ENCODE results near the gene ZBTB20. TPM values are rescaled to one million over a fixed set of nuclear protein-coding genes. Genes with fewer than 3 reads are reported as not detected.

ZBTB20 gene
- total and polyA plus RNA-seq, 5 experiments from 2014 or later: 16.5 to 50.8 (median 22.0) TPM

DNA sequence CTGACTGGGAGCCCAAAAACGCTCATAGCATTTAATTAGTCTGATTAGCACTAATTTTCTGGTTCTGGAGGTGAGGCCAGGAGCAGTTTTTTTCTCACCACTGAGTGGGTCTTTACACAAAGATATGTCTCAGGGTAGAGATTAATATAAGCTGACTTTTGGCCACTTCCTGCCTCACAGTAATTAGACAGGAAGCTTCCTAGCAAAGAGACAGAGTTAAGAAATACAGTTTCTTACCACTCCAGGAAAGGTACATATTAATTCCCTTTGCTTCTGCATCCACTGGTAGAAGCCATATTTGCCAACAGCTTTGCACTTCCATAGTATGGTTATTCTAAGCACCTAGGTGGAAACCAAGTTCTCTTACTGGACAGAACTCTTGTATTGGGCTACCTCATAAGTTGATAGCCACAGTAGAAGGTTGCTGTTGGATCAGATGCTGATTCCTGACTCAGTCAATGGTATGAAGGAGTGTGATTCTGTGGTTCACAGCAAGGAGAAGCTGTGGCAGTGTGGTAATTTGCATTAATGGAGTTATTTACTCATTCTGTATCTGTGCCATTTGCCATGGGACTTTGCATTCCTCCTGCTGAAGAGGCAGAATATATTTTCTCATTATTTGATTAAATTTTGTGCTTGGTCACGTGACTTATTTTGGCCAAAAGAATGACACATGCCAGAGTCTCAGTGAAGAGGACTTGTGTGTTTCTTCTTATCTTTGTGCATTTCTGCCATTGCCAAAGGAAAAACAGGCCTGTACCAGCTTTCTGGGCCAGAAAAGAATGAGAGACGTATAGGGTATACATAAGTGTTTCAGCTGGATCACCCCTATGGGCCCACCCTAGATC, 17.5 kb upstream of the ZBTB20 start:
- Mint-ChIP-seq H3K4me3 (peak overlapping the region in 8 of 10 donors; percentile 3 to 78 (median 38)), H3K27me3 (no peaks in the 10 kb centered on the region), H3K36me3 (no peaks in the 10 kb centered on the region), H3K27ac (peak overlapping the region; percentile 65 to 97 (median 89)), H3K9me3 (no peaks in the 10 kb centered on the region), H3K4me1 (peaks cover 19 to 30% (median 29%) of the 10 kb centered on the region in 4 donors)
- DNase-seq: no peak
- no peak for ATAC-seq
- POLR2A ChIA-PET: interaction anchor here (0.8 to 4.8 kb wide), 4 partner anchors 15 to 65 kb away, joined by 3 to 55 read pairs (median 6); partner anchors contain the start of gene ZBTB20

GRCh38 chr3:115162759-115163158, 15.7 kb upstream of the ZBTB20 start:
- POLR2A ChIA-PET: interaction anchor here (4.8 kb wide), 1 partner anchor 16 kb away, joined by 55 read pairs; the partner anchor contains the start of gene ZBTB20
- peaks cover 0 to 4% (median 0%) of the 10 kb centered on the region in 3 donors for H3K36me3 Mint-ChIP-seq
- DNase-seq (no peak), ATAC-seq (no peak)
- no peaks in the 10 kb centered on the region for H3K9me3 Mint-ChIP-seq
- no peaks in the 10 kb centered on the region for H3K27me3 Mint-ChIP-seq
- no peak overlapping the region for H3K4me3 Mint-ChIP-seq
- H3K4me1 Mint-ChIP-seq: peaks cover 19 to 30% (median 29%) of the 10 kb centered on the region in 4 donors
- H3K27ac Mint-ChIP-seq: peak overlapping the region in 3 of 10 donors; percentile 37 to 89 (median 60)

GRCh38 chr3:115161866-115162265, 14.8 kb upstream of the ZBTB20 start:
- H3K27ac Mint-ChIP-seq: no peak overlapping the region
- no peak for ATAC-seq
- POLR2A ChIA-PET: no interaction called here

GRCh38 chr3:115161168-115161834, 14.2 kb upstream of the ZBTB20 start:
- DNase-seq (no peak), ATAC-seq (no peak)
- POLR2A ChIA-PET: no interaction called here
- peaks cover 19 to 30% (median 29%) of the 10 kb centered on the region in 4 donors for H3K4me1 Mint-ChIP-seq
- peaks cover 0 to 6% (median 0%) of the 10 kb centered on the region in 3 donors for H3K36me3 Mint-ChIP-seq
- peak overlapping the region in 1 of 10 donors; percentile 4 for H3K27ac Mint-ChIP-seq
- no peaks in the 10 kb centered on the region for H3K9me3 Mint-ChIP-seq
- H3K27me3 Mint-ChIP-seq: peaks cover 0 to 1% (median 0%) of the 10 kb centered on the region in 5 donors
- H3K4me3 Mint-ChIP-seq: no peak overlapping the region

More at GRCh38 chr3:115161866-115162265, 14.8 kb upstream of the ZBTB20 start:
- peaks cover 0 to 1% (median 0%) of the 10 kb centered on the region in 5 donors for H3K27me3 Mint-ChIP-seq
- H3K4me1 Mint-ChIP-seq: peaks cover 19 to 30% (median 29%) of the 10 kb centered on the region in 4 donors
- no peak overlapping the region for H3K4me3 Mint-ChIP-seq
- no peaks in the 10 kb centered on the region for H3K9me3 Mint-ChIP-seq
- no peak for DNase-seq
- H3K36me3 Mint-ChIP-seq: peaks cover 0 to 6% (median 0%) of the 10 kb centered on the region in 3 donors

DNA sequence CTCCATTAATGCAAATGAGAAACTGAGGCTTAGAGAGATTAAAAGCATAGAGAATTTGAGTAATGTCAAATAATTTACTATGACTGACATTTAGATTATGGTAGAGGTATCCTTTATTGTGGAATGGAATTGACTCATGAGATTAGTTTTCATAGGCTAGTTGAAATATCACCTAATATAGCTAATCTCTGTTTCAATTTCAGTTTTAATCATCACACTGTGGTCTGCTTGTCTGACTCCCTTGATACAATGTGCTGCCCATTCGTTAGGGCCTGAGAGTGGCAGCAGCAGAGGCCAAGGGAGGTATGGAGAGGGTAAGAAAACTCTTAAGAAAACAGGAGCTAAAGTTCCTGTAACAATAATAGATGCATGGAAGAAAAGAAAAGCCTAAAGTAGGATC, 13.2 kb upstream of the ZBTB20 start:
- H3K9me3 Mint-ChIP-seq: no peaks in the 10 kb centered on the region
- H3K27ac Mint-ChIP-seq: no peak overlapping the region
- POLR2A ChIA-PET: interaction anchor here (0.7 kb wide), 1 partner anchor 14 kb away, joined by 3 read pairs; the partner anchor contains the start of gene ZBTB20
- peaks cover 14 to 24% (median 22%) of the 10 kb centered on the region in 4 donors for H3K4me1 Mint-ChIP-seq
- peaks cover 0 to 1% (median 0%) of the 10 kb centered on the region in 5 donors for H3K27me3 Mint-ChIP-seq
- ATAC-seq (no peak), DNase-seq (no peak)
- H3K4me3 Mint-ChIP-seq: no peak overlapping the region
- peaks cover 0 to 6% (median 0%) of the 10 kb centered on the region in 3 donors for H3K36me3 Mint-ChIP-seq

DNA sequence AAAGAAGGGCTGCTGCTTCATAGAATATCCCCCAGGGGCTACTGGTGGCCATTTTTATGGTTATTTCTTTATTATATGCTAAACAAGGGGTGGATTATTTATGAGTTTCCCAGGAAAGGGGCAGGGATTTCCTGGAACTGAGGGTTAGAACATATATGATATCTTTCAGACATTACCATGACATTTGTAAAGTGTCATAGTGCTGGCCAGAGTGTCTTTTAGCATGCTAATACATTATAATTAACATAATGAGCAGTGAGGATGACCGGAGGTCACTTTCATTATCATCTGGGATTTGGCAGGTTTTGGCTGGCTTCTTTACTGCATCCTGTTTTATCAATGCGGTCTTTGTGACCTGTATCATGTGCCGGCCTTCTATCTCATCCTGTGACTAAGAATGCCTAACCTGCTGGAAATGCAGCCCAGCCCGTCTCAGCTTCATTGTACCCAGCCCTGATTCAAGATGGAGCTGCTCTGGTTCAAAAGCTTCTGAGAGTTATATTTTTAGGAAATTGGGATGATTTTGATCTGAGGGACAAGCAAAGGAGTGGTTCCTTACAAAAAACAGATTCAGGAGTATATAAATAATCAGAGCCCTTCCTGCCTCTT, 9.1 kb upstream of the ZBTB20 start:
- Mint-ChIP-seq H3K4me3 (no peak overlapping the region), H3K36me3 (peaks cover 0 to 6% (median 0%) of the 10 kb centered on the region in 3 donors), H3K4me1 (peaks cover 0 to 2% (median 0%) of the 10 kb centered on the region in 4 donors), H3K27me3 (peaks cover 0 to 1% (median 0%) of the 10 kb centered on the region in 5 donors), H3K27ac (no peak overlapping the region), H3K9me3 (no peaks in the 10 kb centered on the region)
- ATAC-seq (no peak), DNase-seq (no peak)
- POLR2A ChIA-PET: no interaction called here

- POLR2A ChIA-PET: no interaction called here
- DNase-seq: no peak
- Mint-ChIP-seq H3K36me3 (peaks cover 0 to 11% (median 5%) of the 10 kb centered on the region in 3 donors), H3K9me3 (peaks cover 0 to 12% (median 3%) of the 10 kb centered on the region in 9 donors), H3K27me3 (peaks cover 0 to 1% (median 0%) of the 10 kb centered on the region in 5 donors), H3K27ac (peak overlapping the region in 1 of 10 donors; percentile 19), H3K4me1 (peaks cover 0 to 3% (median 2%) of the 10 kb centered on the region in 4 donors), H3K4me3 (no peak overlapping the region)
- no peak for ATAC-seq
These were observed 7.5 kb upstream of the ZBTB20 start for GRCh38 chr3:115154611-115155010.

GRCh38 chr3:115151921-115152320, 4.8 kb upstream of the ZBTB20 start:
- Mint-ChIP-seq H3K36me3 (peaks cover 3 to 5% (median 4%) of the 10 kb centered on the region in 3 donors), H3K9me3 (peaks cover 0 to 14% (median 3%) of the 10 kb centered on the region in 9 donors), H3K27ac (no peak overlapping the region), H3K27me3 (peaks cover 0 to under 1% (median 0%) of the 10 kb centered on the region in 5 donors), H3K4me1 (peaks cover 2 to 14% (median 10%) of the 10 kb centered on the region in 4 donors), H3K4me3 (no peak overlapping the region)
- POLR2A ChIA-PET: no interaction called here
- DNase-seq (no peak), ATAC-seq (no peak)

DNA sequence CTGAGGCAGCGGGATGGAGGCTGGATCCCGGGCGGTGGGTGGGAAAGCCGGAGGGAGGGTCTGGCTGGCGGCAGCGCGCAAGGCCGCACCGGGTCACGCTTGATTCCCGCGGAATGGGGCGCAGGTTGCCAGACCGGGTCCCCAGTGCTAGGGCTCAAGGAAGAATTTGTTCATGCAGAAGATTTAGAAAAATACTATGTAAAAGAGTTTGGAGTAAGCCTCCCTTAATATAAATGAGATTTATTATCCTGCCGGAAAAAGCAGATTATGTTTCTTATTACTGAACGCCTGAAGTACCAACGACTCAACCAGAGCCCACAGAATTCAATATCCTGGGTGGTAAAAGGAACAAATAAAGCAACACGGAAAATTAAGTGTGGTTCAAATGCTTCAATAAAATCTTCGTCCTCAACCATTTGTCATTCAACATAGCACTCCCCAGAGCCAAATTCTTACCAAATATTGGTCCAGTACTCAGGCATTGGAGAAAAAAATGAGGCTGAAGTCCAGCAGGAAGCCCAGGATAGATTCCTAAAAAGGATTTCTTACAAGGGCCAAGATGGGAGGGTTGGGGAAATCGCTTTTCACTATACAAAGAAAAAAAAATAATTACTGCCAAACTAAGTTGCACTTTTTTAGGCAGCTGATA, 1.2 kb upstream of the ZBTB20 start:
- Mint-ChIP-seq H3K4me3 (peak overlapping the region; percentile 86 to 100 (median 98)), H3K9me3 (peaks cover 0 to 14% (median 3%) of the 10 kb centered on the region in 9 donors), H3K27ac (peak overlapping the region; percentile 99 to 100 (median 100)), H3K27me3 (no peaks in the 10 kb centered on the region), H3K4me1 (peaks cover 8 to 31% (median 28%) of the 10 kb centered on the region in 4 donors), H3K36me3 (peaks cover 4 to 10% (median 5%) of the 10 kb centered on the region in 3 donors)
- POLR2A ChIA-PET: interaction anchor here (1.9 to 4.2 kb wide), 4 partner anchors 17 to 636 kb away, joined by 7 to 61 read pairs (median 38); no protein-coding TSS in a partner anchor
- no peak for DNase-seq
- ATAC-seq: no peak

DNA sequence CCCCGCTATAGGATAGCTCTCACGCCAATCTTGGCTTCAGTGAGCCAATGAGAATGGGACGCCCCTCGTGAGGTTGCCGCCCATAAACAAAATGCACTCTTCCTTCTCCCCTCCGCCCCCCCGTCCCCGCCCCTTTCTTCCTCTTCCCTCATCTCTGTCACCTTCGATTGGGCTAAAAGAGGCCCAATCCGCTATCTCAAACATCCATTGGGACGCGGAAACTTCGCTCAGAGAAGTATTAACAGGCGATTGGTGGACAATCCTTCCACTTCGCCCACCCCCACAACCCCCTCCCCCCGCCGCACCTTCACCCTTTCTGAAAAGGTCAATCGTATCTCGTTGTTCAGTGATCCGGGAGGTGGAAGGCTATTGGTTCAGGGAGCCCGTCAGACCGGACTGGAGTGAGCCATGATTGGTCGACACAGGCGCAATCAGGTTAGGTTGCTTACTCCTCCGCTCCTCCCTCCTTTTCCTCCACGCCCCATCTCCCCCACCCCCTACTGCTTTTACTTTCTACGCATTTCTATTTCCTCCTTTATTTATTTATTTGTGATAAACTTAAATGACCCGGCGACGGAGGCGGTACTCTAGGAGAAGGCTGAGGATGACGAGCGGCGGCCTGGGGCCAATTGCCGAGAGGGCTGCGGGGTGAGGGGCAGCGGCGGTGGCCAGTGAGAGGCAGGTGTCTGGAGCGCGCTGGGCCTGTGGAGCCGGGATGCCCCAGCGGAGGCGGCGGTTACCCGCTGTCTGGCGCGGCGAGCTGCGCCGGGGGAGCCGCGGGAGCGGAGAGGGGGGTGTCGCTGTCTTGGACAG, 447 bp upstream of the ZBTB20 start:
- H3K27me3 Mint-ChIP-seq: no peaks in the 10 kb centered on the region
- POLR2A ChIA-PET: interaction anchor here (0.5 to 4.2 kb wide), 11 partner anchors 12 to 1452 kb away, joined by 3 to 61 read pairs (median 3); partner anchors contain the start of genes CCDC191, QTRT2 and USF3
- peak overlapping the region; percentile 99 to 100 (median 100) for H3K27ac Mint-ChIP-seq
- peaks cover 0 to 14% (median 3%) of the 10 kb centered on the region in 9 donors for H3K9me3 Mint-ChIP-seq
- ATAC-seq (peak; percentile 77), DNase-seq (peak; percentile 83 to 99 (median 98))
- peaks cover 4 to 10% (median 5%) of the 10 kb centered on the region in 3 donors for H3K36me3 Mint-ChIP-seq
- peaks cover 8 to 38% (median 30%) of the 10 kb centered on the region in 4 donors for H3K4me1 Mint-ChIP-seq
- H3K4me3 Mint-ChIP-seq: peak overlapping the region; percentile 86 to 100 (median 98)

DNA sequence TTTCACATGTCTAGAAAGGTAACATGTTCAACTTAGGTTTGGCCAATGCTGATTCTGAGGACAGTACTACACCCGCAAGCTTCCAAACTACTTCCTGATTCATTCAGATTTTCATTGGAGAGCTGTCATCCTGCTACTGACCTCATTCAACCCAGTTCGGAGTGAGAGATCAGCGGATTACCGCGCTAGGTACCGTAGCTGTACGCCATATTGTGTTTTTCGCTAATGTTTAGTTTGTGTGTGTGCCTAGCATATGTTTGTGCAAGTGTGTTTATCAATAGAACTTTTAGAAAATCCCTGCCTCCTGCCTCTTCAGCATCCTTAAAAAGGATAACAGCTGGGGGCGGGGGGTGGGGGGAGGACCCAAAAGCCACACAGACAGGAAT, 1.1 kb downstream of the ZBTB20 start:
- POLR2A ChIA-PET: interaction anchor here (0.6 to 4.2 kb wide), 11 partner anchors 10 to 1450 kb away, joined by 3 to 61 read pairs (median 8); partner anchors contain the start of genes ATP6V1A, CCDC191, QTRT2 and USF3
- H3K4me1 Mint-ChIP-seq: peaks cover 8 to 49% (median 35%) of the 10 kb centered on the region in 4 donors
- peak overlapping the region; percentile 92 to 100 (median 98) for H3K27ac Mint-ChIP-seq
- peaks cover 4 to 15% (median 5%) of the 10 kb centered on the region in 3 donors for H3K36me3 Mint-ChIP-seq
- H3K9me3 Mint-ChIP-seq: peaks cover 0 to 14% (median 3%) of the 10 kb centered on the region in 9 donors
- no peaks in the 10 kb centered on the region for H3K27me3 Mint-ChIP-seq
- H3K4me3 Mint-ChIP-seq: peak overlapping the region; percentile 86 to 99 (median 95)
- ATAC-seq (no peak), DNase-seq (peak in 9 of 10 donors; percentile 11 to 68 (median 50))
